Fibroblast of villous mesenchyme (primary cell): ENCODE measurements around the gene TET3. TPM values are rescaled to one million over a fixed set of nuclear protein-coding genes. Genes with fewer than 3 reads are reported as not detected.

Experiments
- DNase-seq: peaks from one replicate; pipeline ENCODE4 v3.0.0-alpha.2; 2010; ENCODE audit warnings: low read depth
- H3K4me3 ChIP-seq: 2 replicates; pipeline ENCODE4 v1.5.1; 2011; ENCODE audit warnings: low read depth, mild to moderate bottlenecking, low read length
- total RNA-seq: library from RNA; depleted of rRNA; stranded (reverse); fragments of >200 nt; gene quantifications from 2 replicates; pipeline ENCODE4 v1.2.3, GENCODE V29; 2012
- TF ChIP-seq, protein P1 (sequence below): IDR thresholded peaks from 2 replicates; pipeline ENCODE4 v1.5.1; 2012; ENCODE audit warnings: low read depth, mild to moderate bottlenecking, low read length; ENCODE audit not compliant: insufficient read depth

Gene TET3
- total RNA-seq, 1 donor: 5.6 TPM

DNA sequence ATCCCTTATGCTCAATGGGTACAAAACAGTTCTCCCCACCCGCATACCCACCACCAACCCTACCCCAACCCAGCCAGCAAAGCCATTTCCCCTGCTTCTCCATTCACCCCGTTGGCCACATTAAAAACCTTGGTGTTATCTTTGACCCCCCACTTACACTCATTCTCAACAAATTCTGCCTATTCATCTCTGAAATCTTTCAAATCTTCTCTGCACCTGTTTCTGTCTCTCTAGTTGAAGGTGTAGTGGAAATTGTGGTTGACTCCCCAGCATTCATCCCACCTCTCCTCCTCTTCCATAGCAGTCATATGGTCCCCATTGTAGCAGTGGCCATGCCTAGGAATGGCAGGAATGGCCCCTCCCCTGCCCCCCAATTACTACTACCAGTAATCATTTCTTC, 20.5 kb upstream of the TET3 start:
- no peak overlapping the region for H3K4me3 ChIP-seq
- DNase-seq: no peak
- TF ChIP-seq, protein P1, sequence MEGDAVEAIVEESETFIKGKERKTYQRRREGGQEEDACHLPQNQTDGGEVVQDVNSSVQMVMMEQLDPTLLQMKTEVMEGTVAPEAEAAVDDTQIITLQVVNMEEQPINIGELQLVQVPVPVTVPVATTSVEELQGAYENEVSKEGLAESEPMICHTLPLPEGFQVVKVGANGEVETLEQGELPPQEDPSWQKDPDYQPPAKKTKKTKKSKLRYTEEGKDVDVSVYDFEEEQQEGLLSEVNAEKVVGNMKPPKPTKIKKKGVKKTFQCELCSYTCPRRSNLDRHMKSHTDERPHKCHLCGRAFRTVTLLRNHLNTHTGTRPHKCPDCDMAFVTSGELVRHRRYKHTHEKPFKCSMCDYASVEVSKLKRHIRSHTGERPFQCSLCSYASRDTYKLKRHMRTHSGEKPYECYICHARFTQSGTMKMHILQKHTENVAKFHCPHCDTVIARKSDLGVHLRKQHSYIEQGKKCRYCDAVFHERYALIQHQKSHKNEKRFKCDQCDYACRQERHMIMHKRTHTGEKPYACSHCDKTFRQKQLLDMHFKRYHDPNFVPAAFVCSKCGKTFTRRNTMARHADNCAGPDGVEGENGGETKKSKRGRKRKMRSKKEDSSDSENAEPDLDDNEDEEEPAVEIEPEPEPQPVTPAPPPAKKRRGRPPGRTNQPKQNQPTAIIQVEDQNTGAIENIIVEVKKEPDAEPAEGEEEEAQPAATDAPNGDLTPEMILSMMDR: no peak

DNA sequence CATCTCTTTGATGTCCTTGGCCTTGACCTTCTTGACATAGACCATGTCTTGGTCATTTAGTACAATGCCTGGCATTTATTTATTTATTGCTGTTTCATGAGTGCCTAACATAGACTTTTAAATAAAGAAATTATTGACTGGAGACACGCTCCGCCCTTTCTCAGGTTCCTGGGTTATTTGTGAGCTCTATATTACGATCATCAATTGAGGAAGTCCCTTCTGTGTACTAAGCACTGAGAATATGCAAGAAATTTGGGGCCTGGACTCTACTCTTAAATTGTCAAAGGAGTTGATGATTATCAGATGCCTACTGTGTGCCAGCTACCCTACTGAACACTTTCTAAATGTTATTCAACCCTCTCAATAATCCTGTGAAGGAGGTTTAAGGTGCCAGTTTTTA, 19.7 kb upstream of the TET3 start:
- H3K4me3 ChIP-seq: no peak overlapping the region
- TF ChIP-seq, protein P1: no peak
- DNase-seq: no peak

DNA sequence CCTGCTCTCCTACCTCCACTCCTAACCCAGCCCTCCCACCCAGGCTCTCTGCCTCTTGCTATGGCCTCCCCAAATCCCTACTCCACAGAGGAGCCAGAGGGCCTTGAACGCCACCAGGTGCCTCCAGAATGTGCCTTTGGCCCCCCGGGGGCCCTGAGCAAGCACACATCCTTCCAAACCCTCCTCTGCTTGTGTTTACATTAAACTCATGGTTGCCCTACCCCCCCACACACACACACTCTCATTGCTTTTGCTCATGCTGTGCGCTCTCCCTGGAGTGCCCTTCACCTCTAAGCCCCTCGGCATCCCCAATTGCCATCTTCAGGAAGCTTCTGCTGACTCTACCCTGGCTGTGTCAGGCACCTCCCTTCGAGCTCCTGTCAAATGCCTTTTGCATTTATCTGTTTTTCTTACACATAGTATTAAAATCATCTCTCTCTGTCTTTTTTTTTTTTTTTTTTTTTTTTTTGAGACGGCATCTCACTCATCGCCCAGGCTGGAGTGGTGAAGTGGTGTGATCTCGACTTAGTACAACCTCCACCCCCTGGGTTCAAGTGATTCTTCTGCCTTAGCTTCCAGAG, 16.3 kb upstream of the TET3 start:
- DNase-seq: no peak
- H3K4me3 ChIP-seq: no peak overlapping the region
- TF ChIP-seq, protein P1: no peak

DNA sequence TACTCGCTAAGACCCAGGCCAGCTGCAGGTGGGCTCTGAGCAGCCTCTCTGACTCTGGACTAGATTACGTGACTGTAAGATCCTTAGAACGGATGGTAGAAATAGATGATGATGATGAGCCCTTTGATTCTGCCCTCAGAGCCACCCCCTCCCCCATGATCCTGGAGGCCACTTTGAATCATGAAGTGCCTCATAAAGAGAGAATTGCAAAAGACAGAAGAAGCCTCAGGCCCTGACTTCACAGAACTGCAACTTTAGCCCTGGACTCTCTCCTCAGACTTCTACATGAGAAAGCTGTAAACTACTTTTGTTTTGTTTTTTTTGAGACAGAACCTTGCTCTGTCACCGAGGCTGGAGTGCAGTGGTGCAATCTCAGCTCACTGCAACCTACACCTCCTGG, 15.4 kb upstream of the TET3 start:
- DNase-seq: peak; percentile 75
- no peak overlapping the region for H3K4me3 ChIP-seq
- TF ChIP-seq, protein P1: no peak

DNA sequence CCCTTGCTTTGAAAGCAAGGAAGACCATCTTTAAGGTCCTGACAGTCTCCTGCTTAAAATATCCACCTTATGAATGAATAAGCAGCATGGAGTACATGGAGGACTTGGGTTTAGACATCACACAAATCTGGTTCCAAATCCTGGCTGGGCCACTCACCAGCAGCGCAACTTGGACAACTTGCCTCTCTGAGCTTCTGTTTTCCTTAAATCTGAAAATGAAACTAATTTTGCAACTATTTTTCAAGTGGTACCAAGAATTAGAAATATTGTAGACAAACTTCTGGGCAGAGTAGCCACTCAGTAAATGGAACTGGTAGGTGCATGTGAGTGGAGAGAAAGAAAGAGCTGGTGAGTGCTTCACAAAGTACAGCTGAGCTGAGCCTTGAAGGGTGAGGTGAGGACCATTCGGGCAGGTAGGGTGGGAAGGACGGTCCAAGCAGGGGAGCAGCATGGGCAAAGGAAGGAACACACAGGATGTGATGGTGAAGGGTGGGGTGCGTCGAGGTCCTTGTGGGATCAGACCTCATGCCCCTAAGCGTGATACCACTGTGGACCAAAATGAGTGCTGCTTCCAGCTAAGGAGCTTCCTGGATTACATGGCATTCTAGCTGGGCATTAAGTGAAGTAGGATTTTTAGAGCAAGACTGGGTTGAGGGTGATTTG, 14.4 kb upstream of the TET3 start:
- TF ChIP-seq, protein P1: no peak
- DNase-seq: no peak
- H3K4me3 ChIP-seq: no peak overlapping the region

DNA sequence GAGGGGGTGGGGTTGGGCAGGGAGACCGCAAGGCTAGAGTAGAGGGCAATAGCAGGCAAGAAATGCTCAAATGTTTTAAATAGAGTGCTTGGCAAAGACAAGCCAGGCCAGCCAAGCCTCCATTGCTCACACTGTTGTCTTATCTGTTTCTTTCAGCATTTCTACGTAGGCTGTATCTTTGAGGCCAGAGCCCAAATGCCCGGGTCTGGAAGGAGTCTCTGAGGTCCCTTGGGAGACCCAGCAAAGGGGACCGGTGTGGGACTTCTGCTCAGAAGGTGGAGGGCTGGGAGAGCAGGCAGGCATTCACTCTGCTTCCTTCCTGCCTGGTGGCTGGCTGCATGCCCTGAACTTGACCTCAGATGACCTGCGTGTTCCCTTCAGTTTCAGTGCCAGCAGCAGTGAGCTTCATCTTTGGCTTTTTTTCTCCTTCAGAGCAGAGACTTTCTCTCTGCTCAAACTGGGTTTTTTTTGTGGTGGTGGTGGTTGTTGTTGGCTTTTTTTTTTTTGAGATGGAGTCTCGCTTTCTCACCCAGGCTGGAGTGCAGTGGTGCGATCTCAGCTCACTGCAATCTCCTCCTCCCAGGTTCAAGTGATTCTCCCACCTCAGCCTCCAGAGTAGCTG, 13.7 kb upstream of the TET3 start:
- TF ChIP-seq, protein P1: no peak
- no peak overlapping the region for H3K4me3 ChIP-seq
- DNase-seq: peak; percentile 59

DNA sequence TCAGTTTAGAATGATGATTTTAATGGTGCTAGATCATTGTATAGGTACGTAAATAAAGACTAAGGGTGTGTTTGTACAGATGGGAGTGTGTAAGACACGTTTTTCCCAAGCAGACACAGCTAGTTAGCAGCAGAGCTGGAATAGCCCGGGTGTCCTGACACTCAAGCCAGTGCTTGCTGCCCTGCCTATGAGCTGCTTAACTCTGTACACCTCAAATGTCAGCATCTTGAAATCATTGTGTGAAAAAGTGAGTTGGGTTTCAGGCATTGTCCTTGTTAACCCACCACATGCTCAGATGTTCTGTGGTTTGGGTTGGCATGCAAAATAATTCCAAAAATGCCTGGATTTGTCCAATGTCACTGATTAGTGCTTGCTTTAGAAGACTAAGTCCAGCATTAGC, 13.0 kb upstream of the TET3 start:
- no peak overlapping the region for H3K4me3 ChIP-seq
- DNase-seq: no peak
- TF ChIP-seq, protein P1: no peak
